K562 (cell line): Measurements from ENCODE around the gene SLC39A11. TPM values are rescaled to one million over a fixed set of nuclear protein-coding genes. Genes with fewer than 3 reads are reported as not detected.

Experiments used
- CBX3 ChIP-seq, 2 experiments: IDR thresholded peaks; 1 replicate in 1 of 2; 2 replicates in 1 of 2; pipeline ENCODE4 v1.6.1; 2012; ENCODE audit warnings: inconsistent platforms in 2 of 2, low read length in 2 of 2, borderline replicate concordance in 1 of 2, control low read depth in 1 of 2
- CREM ChIP-seq: IDR thresholded peaks from 2 replicates; pipeline ENCODE4 v1.6.1; 2014; ENCODE audit warnings: antibody characterized with exemption, low read depth
- DACH1 ChIP-seq: fragments of 450-650 bp; IDR thresholded peaks from 2 replicates; pipeline ENCODE4 v1.6.1; 2018; ENCODE audit not compliant: partially characterized antibody
- DIDO1 ChIP-seq: fragments of 450-650 bp; IDR thresholded peaks from 2 replicates; pipeline ENCODE4 v1.6.1; 2016; ENCODE audit warnings: low read depth, missing biosample characterization, missing genetic modification characterization
- E4F1 ChIP-seq: fragments of 250-450 bp; sonication (Bioruptor Pico); IDR thresholded peaks from 2 replicates; pipeline ENCODE4 v1.5.0; 2021; ENCODE audit warnings: mild to moderate bottlenecking, borderline replicate concordance
- ESRRA ChIP-seq: fragments of 450-650 bp; IDR thresholded peaks from 2 replicates; pipeline ENCODE4 v1.6.1; 2014; ENCODE audit warnings: low read depth, mild to moderate bottlenecking, moderate library complexity, borderline replicate concordance
- ILF3 ChIP-seq: fragments of 450-650 bp; IDR thresholded peaks from 2 replicates; pipeline ENCODE4 v1.6.1; 2018; ENCODE audit warnings: antibody characterized with exemption, mild to moderate bottlenecking, moderate library complexity, borderline replicate concordance
- MTA2 ChIP-seq: fragments of 450-650 bp; IDR thresholded peaks from 2 replicates; pipeline ENCODE4 v1.6.1; 2016; ENCODE audit warnings: low read depth
- SMARCA4 ChIP-seq: fragments of 450-650 bp; IDR thresholded peaks from 2 replicates; pipeline ENCODE4 v1.6.1; 2016
- YY1 ChIP-seq, 3 experiments: IDR thresholded peaks; 2 replicates each; pipeline ENCODE4 v1.6.1; 2011; ENCODE audit warnings: low read length in 2 of 3, mild to moderate bottlenecking in 2 of 3, moderate library complexity in 2 of 3, borderline replicate concordance in 1 of 3, control low read depth in 1 of 3, low read depth in 1 of 3; ENCODE audit not compliant: insufficient read depth in 3 of 3, insufficient replicate concordance in 2 of 3, control insufficient read depth in 1 of 3, insufficient read length in 1 of 3; ENCODE audit errors: extremely low read depth in 1 of 3
- ZC3H4 ChIP-seq: sonication (generic); formaldehyde crosslinking; IDR thresholded peaks from 2 replicates; pipeline ENCODE4 v1.9.0; 2021; ENCODE audit warnings: missing genetic modification reagents, borderline replicate concordance
- ZNF197 ChIP-seq: fragments of 200-800 bp; sonication (Bioruptor generic); IDR thresholded peaks from 2 replicates; pipeline ENCODE4 v1.6.1; 2016; ENCODE audit warnings: low read depth, missing genetic modification characterization, missing compliant biosample characterization
- ZNF384 ChIP-seq: IDR thresholded peaks from 2 replicates; pipeline ENCODE4 v1.6.1; 2012; ENCODE audit warnings: low read depth, low read length, improper control_type of control experiment
- ZNF561 ChIP-seq: fragments of 450-650 bp; formaldehyde crosslinking; conservative IDR thresholded peaks from 2 replicates; pipeline ENCODE4 v1.4.0; 2020; ENCODE audit warnings: mild to moderate bottlenecking, moderate library complexity
- polyA plus RNA-seq, 8 experiments: library from polyadenylated mRNA; depleted of rRNA in 4 of 8; stranded (reverse) in 5 of 8; unstranded in 3 of 8; fragments of >200 nt; fragmentation: Nextera tagmentation in 2 of 8; fragmentation: Illumina TruSeq in 1 of 8; extraction: Ambion mirVana in 2 of 8; extraction: Trizol in 1 of 8; gene quantifications; 2 replicates each; pipeline versions ENCODE4 v1.2.1 to v1.2.3, GENCODE V29; 2011 to 2014; ENCODE audit warnings: inconsistent platforms in 1 of 8, missing spikeins in 1 of 8
- total RNA-seq, 7 experiments: library from RNA; depleted of rRNA in 6 of 7; stranded (reverse); fragments of >200 nt in 6 of 7; fragmentation: Illumina TruSeq in 2 of 7; extraction: Trizol in 2 of 7; gene quantifications; 2 replicates each; pipeline versions ENCODE4 v1.2.1 to v1.2.3, GENCODE V29; 2011 to 2021; ENCODE audit warnings: low replicate concordance in 1 of 7
- TF ChIP-seq, protein P1 (sequence below): fragments of 200-800 bp; sonication (Bioruptor generic); IDR thresholded peaks from 2 replicates; pipeline ENCODE4 v1.6.1; 2017; ENCODE audit warnings: missing genetic modification characterization, missing compliant biosample characterization
- TF ChIP-seq, protein P2 (sequence below): fragments of 450-650 bp; IDR thresholded peaks from 2 replicates; pipeline ENCODE4 v1.6.1; 2017; ENCODE audit warnings: mild to moderate bottlenecking, moderate library complexity
- TF ChIP-seq, protein P3 (sequence below): sonication (generic); formaldehyde crosslinking; IDR thresholded peaks from 2 replicates; pipeline ENCODE4 v1.5.0; 2020; ENCODE audit warnings: missing genetic modification reagents
- TF ChIP-seq, protein P4 (sequence below): sonication (generic); formaldehyde crosslinking; IDR thresholded peaks from 2 replicates; pipeline ENCODE4 v1.8.0; 2022; ENCODE audit warnings: missing genetic modification reagents, mild to moderate bottlenecking, moderate library complexity, borderline replicate concordance

SLC39A11 gene
- total and polyA plus RNA-seq, 9 of the 15 experiments (the other 6 are each of a cell fraction or from before 2014, with no cell fraction given): 10.5 to 26.4 (median 13.4) TPM

GRCh38 chr17:73092523-73093135 is at the start of gene SLC39A11 (continued):
- peak in 2 of 3 experiments; percentile 29 to 31 for TF ChIP-seq YY1 (IDR thresholded peaks at IDR 0.05; ENCODE audit: borderline replicate concordance in 1 of 3, control insufficient read depth in 1 of 3, extremely low read depth in 1 of 3, insufficient read depth in 3 of 3, insufficient read length in 1 of 3, insufficient replicate concordance in 2 of 3, low read depth in 1 of 3, low read length in 2 of 3)
- no peak for TF ChIP-seq DIDO1
- peak; percentile 71; the same call in 1 of the 2 replicates for TF ChIP-seq CREM
- TF ChIP-seq ZNF561 (CRISPR knock-in tag): no peak
- TF ChIP-seq ZNF384: no peak
- TF ChIP-seq E4F1: no peak
- TF ChIP-seq, protein P1, sequence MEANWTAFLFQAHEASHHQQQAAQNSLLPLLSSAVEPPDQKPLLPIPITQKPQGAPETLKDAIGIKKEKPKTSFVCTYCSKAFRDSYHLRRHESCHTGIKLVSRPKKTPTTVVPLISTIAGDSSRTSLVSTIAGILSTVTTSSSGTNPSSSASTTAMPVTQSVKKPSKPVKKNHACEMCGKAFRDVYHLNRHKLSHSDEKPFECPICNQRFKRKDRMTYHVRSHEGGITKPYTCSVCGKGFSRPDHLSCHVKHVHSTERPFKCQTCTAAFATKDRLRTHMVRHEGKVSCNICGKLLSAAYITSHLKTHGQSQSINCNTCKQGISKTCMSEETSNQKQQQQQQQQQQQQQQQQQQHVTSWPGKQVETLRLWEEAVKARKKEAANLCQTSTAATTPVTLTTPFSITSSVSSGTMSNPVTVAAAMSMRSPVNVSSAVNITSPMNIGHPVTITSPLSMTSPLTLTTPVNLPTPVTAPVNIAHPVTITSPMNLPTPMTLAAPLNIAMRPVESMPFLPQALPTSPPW (CRISPR knock-in tag): peak; percentile 78
- TF ChIP-seq SMARCA4: no peak
- TF ChIP-seq ZNF197 (CRISPR knock-in tag): no peak
- TF ChIP-seq, protein P2, sequence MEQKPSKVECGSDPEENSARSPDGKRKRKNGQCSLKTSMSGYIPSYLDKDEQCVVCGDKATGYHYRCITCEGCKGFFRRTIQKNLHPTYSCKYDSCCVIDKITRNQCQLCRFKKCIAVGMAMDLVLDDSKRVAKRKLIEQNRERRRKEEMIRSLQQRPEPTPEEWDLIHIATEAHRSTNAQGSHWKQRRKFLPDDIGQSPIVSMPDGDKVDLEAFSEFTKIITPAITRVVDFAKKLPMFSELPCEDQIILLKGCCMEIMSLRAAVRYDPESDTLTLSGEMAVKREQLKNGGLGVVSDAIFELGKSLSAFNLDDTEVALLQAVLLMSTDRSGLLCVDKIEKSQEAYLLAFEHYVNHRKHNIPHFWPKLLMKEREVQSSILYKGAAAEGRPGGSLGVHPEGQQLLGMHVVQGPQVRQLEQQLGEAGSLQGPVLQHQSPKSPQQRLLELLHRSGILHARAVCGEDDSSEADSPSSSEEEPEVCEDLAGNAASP: no peak
- TF ChIP-seq ILF3: no peak
- TF ChIP-seq, protein P3, sequence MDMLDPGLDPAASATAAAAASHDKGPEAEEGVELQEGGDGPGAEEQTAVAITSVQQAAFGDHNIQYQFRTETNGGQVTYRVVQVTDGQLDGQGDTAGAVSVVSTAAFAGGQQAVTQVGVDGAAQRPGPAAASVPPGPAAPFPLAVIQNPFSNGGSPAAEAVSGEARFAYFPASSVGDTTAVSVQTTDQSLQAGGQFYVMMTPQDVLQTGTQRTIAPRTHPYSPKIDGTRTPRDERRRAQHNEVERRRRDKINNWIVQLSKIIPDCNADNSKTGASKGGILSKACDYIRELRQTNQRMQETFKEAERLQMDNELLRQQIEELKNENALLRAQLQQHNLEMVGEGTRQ: peak; percentile 92
- TF ChIP-seq CBX3 (IDR thresholded peaks at IDR 0.05; ENCODE audit: borderline replicate concordance in 1 of 2, low read length in 2 of 2): 0 out of 3 replicates have a peak, but pooled peaks of 1 of the 2 experiments have one; percentile 29
- TF ChIP-seq, protein P4, sequence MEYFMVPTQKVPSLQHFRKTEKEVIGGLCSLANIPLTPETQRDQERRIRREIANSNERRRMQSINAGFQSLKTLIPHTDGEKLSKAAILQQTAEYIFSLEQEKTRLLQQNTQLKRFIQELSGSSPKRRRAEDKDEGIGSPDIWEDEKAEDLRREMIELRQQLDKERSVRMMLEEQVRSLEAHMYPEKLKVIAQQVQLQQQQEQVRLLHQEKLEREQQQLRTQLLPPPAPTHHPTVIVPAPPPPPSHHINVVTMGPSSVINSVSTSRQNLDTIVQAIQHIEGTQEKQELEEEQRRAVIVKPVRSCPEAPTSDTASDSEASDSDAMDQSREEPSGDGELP (CRISPR knock-in tag): peak; percentile 86
- TF ChIP-seq ESRRA: peak; percentile 44; the same call in 1 of the 2 replicates
- TF ChIP-seq DACH1: no peak
- TF ChIP-seq ZC3H4 (CRISPR knock-in tag): no peak
- TF ChIP-seq MTA2: no peak
